HPDE6-E6E7 (cell line): ENCODE results near the gene DEPP1.

ENCODE experiments used
- DNase-seq: peaks from one replicate; pipeline ENCODE4 v3.0.0; 2011; ENCODE audit warnings: missing footprints; ENCODE audit errors: extremely low spot score

Gene DEPP1

GRCh38 chr10:44979281-44980191 lies 927 bp upstream of the DEPP1 start:
- DNase-seq: no peak

GRCh38 chr10:44978213-44978569 lies 418 bp downstream of the DEPP1 start:
- DNase-seq: no peak

- no peak for DNase-seq
Observed at GRCh38 chr10:44977287-44978212, 1.1 kb downstream of the DEPP1 start.

GRCh38 chr10:44976352-44977198 lies 2.0 kb downstream of the DEPP1 start:
- DNase-seq: no peak

- peak; percentile 44 for DNase-seq
Observed at GRCh38 chr10:44975431-44976331, 2.9 kb downstream of the DEPP1 start.

- DNase-seq: peak; percentile 58
Observed at GRCh38 chr10:44974628-44975430, 3.8 kb downstream of the DEPP1 start.

- no peak for DNase-seq
Observed at GRCh38 chr10:44974082-44974627, 4.5 kb downstream of the DEPP1 start.

GRCh38 chr10:44973323-44974081 lies 5.1 kb downstream of the DEPP1 start:
- DNase-seq: no peak

GRCh38 chr10:44972874-44973306 lies 5.7 kb downstream of the DEPP1 start:
- no peak for DNase-seq

- no peak for DNase-seq
Observed at GRCh38 chr10:44971935-44972757, 6.5 kb downstream of the DEPP1 start.

- DNase-seq: no peak
Observed at GRCh38 chr10:44971434-44971833, 7.2 kb downstream of the DEPP1 start.

GRCh38 chr10:44970812-44971395 lies 7.7 kb downstream of the DEPP1 start:
- no peak for DNase-seq

- no peak for DNase-seq
Observed at GRCh38 chr10:44969854-44970253, 8.8 kb downstream of the DEPP1 start.

GRCh38 chr10:44968500-44969400 lies 9.9 kb downstream of the DEPP1 start:
- no peak for DNase-seq

GRCh38 chr10:44968091-44968490 lies 10.5 kb downstream of the DEPP1 start:
- no peak for DNase-seq

- no peak for DNase-seq
Observed at GRCh38 chr10:44967616-44968015, 11.0 kb downstream of the DEPP1 start.
